Motor neuron (in vitro differentiated cells): ENCODE results near the gene TMEM100. TPM values are rescaled to one million over a fixed set of nuclear protein-coding genes. Genes with fewer than 3 reads are reported as not detected.

Source experiments
- ATAC-seq, 8 experiments: fragments of 200-7000 bp; cut with Tn5 transposase; replicated peaks in 6 of 8; 2 replicates each; pipeline ENCODE4 v1.8.0; 2021; ENCODE audit warnings: mild to moderate bottlenecking in 8 of 8, moderate library complexity in 8 of 8
- H3K27ac ChIP-seq, 2 donors: fragments of 250-450 bp; sonication (Bioruptor Pico); 2 replicates each; pipeline ENCODE4 v1.9.0; 2021; ENCODE audit warnings: antibody characterized with exemption in 2 of 2, mild to moderate bottlenecking in 2 of 2, moderate library complexity in 1 of 2
- H3K4me1 ChIP-seq, 2 donors: fragments of 250-450 bp; sonication (Bioruptor Pico); replicated peaks in 1 of 2; 2 replicates each; pipeline ENCODE4 v1.6.1; 2021; ENCODE audit warnings: antibody characterized with exemption in 2 of 2, mild to moderate bottlenecking in 2 of 2, moderate library complexity in 1 of 2
- H3K4me3 ChIP-seq, 5 donors: fragments of 250-450 bp; sonication (Bioruptor Pico); 2 replicates each; pipeline ENCODE4 v1.9.0; 2021; ENCODE audit warnings: antibody characterized with exemption in 5 of 5, mild to moderate bottlenecking in 5 of 5, moderate library complexity in 4 of 5
- WGBS, 10 experiments: fragments of 450-650 bp; shearing (Covaris generic); methylation state at CpG; one replicate each; pipeline ENCODE4 v1.0.0; 2022; 5-methylcytosine and 5-hydroxymethylcytosine counted together
- in situ Hi-C, 9 experiments: fragments of 400-800 bp; cut with MboI; loops; one replicate each; pipeline ENCODE4 v1.15.0; 2021; ENCODE audit warnings: low sequenced_read_pairs in 9 of 9, low pct_unique_long_range_greater_than_20kb in 2 of 9; ENCODE audit not compliant: unreplicated experiment in 9 of 9
- total RNA-seq, 8 experiments: library from RNA; unstranded; fragments of 300-600 nt; gene quantifications; 2 replicates each; pipeline versions ENCODE4 v1.2.3 to v1.2.4, GENCODE V29; 2022

Gene TMEM100
- total RNA-seq, 8 experiments from 2014 or later = 0.09 to 40.5 (median 6.1) TPM

- peak in 1 of 8 experiments; percentile 22 for ATAC-seq
- Histone ChIP-seq H3K4me1 (no peaks in the 10 kb centered on the region), H3K27ac (no peak overlapping the region), H3K4me3 (no peak overlapping the region)
- in situ Hi-C loops = loop anchor here in 2 of 9 experiments (25.0 kb wide), 1 partner anchor 170 kb away; no protein-coding TSS in a partner anchor
- 29 to 66% (median 58%) methylated on average over 1 to 11 of the region's 11 CpGs; no CpG with 5 or more reads in 2 of the 10 experiments for WGBS, 10 experiments
Observed at GRCh38 chr17:55706808-55707773, 15.6 kb downstream of the TMEM100 start.

- in situ Hi-C loops = loop anchor here in 2 of 9 experiments (25.0 kb wide), 1 partner anchor 169 kb away; no protein-coding TSS in a partner anchor
- peak in 4 of 8 experiments; percentile 31 to 72 (median 46) for ATAC-seq
- Histone ChIP-seq H3K27ac (no peak overlapping the region), H3K4me1 (no peaks in the 10 kb centered on the region), H3K4me3 (no peak overlapping the region)
Observed at GRCh38 chr17:55705847-55706246, 16.8 kb downstream of the TMEM100 start.

- 25 to 100% (median 89%) methylated on average over 1 of the region's 1 CpG; no CpG with 5 or more reads in 3 of the 10 experiments for WGBS, 10 experiments
- H3K4me1 ChIP-seq = no peaks in the 10 kb centered on the region
- H3K4me3 ChIP-seq = no peak overlapping the region
- no peak overlapping the region for H3K27ac ChIP-seq
- ATAC-seq = no peak
- in situ Hi-C loops = loop anchor here in 2 of 9 experiments (25.0 kb wide), 1 partner anchor 167 kb away; no protein-coding TSS in a partner anchor
Observed at GRCh38 chr17:55704401-55704800, 18.3 kb downstream of the TMEM100 start.

GRCh38 chr17:55702150-55702549 lies 20.5 kb downstream of the TMEM100 start:
- in situ Hi-C loops = loop anchor here in 2 of 9 experiments (25.0 kb wide), 1 partner anchor 165 kb away; no protein-coding TSS in a partner anchor
- WGBS, 10 experiments = 18 to 90% (median 75%) methylated on average over 3 to 6 of the region's 7 CpGs; no CpG with 5 or more reads in 6 of the 10 experiments
- no peak overlapping the region for H3K4me3 ChIP-seq
- no peak overlapping the region for H3K27ac ChIP-seq
- H3K4me1 ChIP-seq = no peaks in the 10 kb centered on the region
- no peak for ATAC-seq

- Histone ChIP-seq H3K4me3 (no peak overlapping the region), H3K4me1 (no peaks in the 10 kb centered on the region), H3K27ac (no peak overlapping the region)
- WGBS, 10 experiments = 29 to 90% (median 61%) methylated on average over 2 to 3 of the region's 8 CpGs; no CpG with 5 or more reads in 2 of the 10 experiments
- in situ Hi-C loops = no loop called here
- ATAC-seq = peak in 6 of 8 experiments; percentile 20 to 76 (median 66)
Observed at GRCh38 chr17:55699181-55699860, 23.3 kb downstream of the TMEM100 start.

- Histone ChIP-seq H3K27ac (no peak overlapping the region), H3K4me3 (no peak overlapping the region), H3K4me1 (peaks cover 4 to 7% of the 10 kb centered on the region in 2 donors)
- ATAC-seq = peak in 3 of 8 experiments; percentile 7 to 22 (median 10)
- in situ Hi-C loops = no loop called here
- 0 to 76% (median 40%) methylated on average over 3 to 5 of the region's 5 CpGs; no CpG with 5 or more reads in 1 of the 10 experiments for WGBS, 10 experiments
Observed at GRCh38 chr17:55694286-55694910, 28.3 kb downstream of the TMEM100 start.

GRCh38 chr17:55693254-55694216 lies 29.1 kb downstream of the TMEM100 start:
- 0 to 100% (median 67%) methylated on average over 1 to 5 of the region's 5 CpGs for WGBS, 10 experiments
- H3K4me1 ChIP-seq = peaks cover 4 to 7% of the 10 kb centered on the region in 2 donors
- peak in 3 of 8 experiments; percentile 70 to 84 (median 73) for ATAC-seq
- in situ Hi-C loops = no loop called here
- no peak overlapping the region for H3K27ac ChIP-seq
- no peak overlapping the region for H3K4me3 ChIP-seq

- ATAC-seq = no peak
- WGBS, 10 experiments = 23 to 93% (median 75%) methylated on average over 1 to 2 of the region's 2 CpGs
- in situ Hi-C loops = no loop called here
- peaks cover 4 to 7% of the 10 kb centered on the region in 2 donors for H3K4me1 ChIP-seq
- H3K27ac ChIP-seq = no peak overlapping the region
- H3K4me3 ChIP-seq = no peak overlapping the region
Observed at GRCh38 chr17:55692276-55692675, 30.4 kb downstream of the TMEM100 start.

GRCh38 chr17:55691666-55692065 lies 31.0 kb downstream of the TMEM100 start:
- no peak for ATAC-seq
- in situ Hi-C loops = no loop called here
- Histone ChIP-seq H3K4me3 (no peak overlapping the region), H3K4me1 (peaks cover 4 to 7% of the 10 kb centered on the region in 2 donors), H3K27ac (no peak overlapping the region)

GRCh38 chr17:55690105-55690508 lies 32.6 kb downstream of the TMEM100 start:
- no peak overlapping the region for H3K4me3 ChIP-seq
- peak in 5 of 8 experiments; percentile 31 to 63 (median 54) for ATAC-seq
- no peak overlapping the region for H3K27ac ChIP-seq
- in situ Hi-C loops = no loop called here
- H3K4me1 ChIP-seq = peaks cover 4 to 7% of the 10 kb centered on the region in 2 donors
- WGBS, 10 experiments = 4 to 75% (median 24%) methylated on average over 1 to 2 of the region's 2 CpGs; no CpG with 5 or more reads in 3 of the 10 experiments

GRCh38 chr17:55689672-55690071 lies 33.0 kb downstream of the TMEM100 start:
- ATAC-seq = no peak
- WGBS, 10 experiments = 15 to 92% (median 76%) methylated on average over 2 to 4 of the region's 4 CpGs
- H3K4me3 ChIP-seq = no peak overlapping the region
- H3K27ac ChIP-seq = no peak overlapping the region
- in situ Hi-C loops = no loop called here
- H3K4me1 ChIP-seq = peaks cover 4 to 7% of the 10 kb centered on the region in 2 donors

GRCh38 chr17:55688057-55688456 lies 34.6 kb downstream of the TMEM100 start:
- in situ Hi-C loops = no loop called here
- Histone ChIP-seq H3K27ac (no peak overlapping the region), H3K4me3 (no peak overlapping the region), H3K4me1 (peaks cover 4 to 7% of the 10 kb centered on the region in 2 donors)
- WGBS, 10 experiments = 0 to 80% (median 32%) methylated on average over 1 to 3 of the region's 3 CpGs; no CpG with 5 or more reads in 3 of the 10 experiments
- peak in 1 of 8 experiments; percentile 27 for ATAC-seq
